Cardiac fibroblast (primary cell): ENCODE results near the gene ACD.

ENCODE experiments used
- DNase-seq, 2 donors: peaks; one replicate each; pipeline versions ENCODE4 v3.0.0 to v3.0.0-alpha.2; 2010; ENCODE audit warnings: low read depth in 2 of 2
- H3K4me3 ChIP-seq, 2 donors: replicated peaks in 1 of 2; 1 replicate in 1 of 2; 2 replicates in 1 of 2; pipeline ENCODE4 v1.5.1; 2011; ENCODE audit warnings: low read depth in 2 of 2, low read length in 2 of 2, mild to moderate bottlenecking in 2 of 2, moderate library complexity in 1 of 2
- TF ChIP-seq, protein P1 (sequence below): IDR thresholded peaks from one replicate; pipeline ENCODE4 v1.5.1; 2011; ENCODE audit warnings: low read depth, mild to moderate bottlenecking, low read length, inconsistent platforms

Gene ACD

DNA sequence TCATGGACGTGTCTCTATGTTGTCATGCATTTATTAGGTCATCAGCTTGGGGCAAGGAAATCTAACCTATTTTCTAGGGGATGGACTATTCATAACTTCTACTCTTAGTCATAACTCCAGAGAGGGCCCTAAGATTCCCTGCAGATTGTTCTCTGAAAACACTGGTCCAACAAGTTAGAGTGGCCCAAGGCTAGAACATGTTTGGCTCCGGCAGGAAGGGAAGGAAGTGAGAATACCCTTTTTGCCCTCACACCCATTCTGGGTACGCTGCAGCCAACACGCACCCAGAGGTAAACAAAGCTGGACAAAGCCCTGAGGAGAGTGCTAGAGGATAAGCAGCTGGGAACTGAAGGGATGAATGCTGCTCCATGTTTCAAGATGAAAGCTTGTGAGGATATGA is 16.5 kb upstream of the ACD start:
- H3K4me3 ChIP-seq = no peak overlapping the region
- DNase-seq = no peak

DNA sequence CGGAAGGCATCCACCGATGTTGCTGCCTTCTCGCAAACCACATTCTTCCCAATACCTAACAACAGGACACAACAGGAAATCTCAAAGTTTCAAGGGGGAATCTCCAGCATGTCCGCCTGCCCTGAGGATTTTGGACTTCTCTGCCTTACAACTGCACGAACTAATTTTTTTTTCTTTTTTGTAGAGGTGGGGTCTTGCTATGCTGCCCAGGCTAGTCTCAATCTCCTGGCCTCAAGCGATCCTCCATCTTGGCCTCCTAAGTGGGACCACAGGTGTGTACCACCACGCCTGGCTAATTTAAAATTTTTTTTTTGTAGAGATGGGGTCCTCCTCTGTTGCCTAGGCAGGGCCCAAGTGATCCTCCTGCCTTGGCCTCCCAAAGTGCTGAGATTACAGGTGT is 15.9 kb upstream of the ACD start:
- TF ChIP-seq, protein P1, sequence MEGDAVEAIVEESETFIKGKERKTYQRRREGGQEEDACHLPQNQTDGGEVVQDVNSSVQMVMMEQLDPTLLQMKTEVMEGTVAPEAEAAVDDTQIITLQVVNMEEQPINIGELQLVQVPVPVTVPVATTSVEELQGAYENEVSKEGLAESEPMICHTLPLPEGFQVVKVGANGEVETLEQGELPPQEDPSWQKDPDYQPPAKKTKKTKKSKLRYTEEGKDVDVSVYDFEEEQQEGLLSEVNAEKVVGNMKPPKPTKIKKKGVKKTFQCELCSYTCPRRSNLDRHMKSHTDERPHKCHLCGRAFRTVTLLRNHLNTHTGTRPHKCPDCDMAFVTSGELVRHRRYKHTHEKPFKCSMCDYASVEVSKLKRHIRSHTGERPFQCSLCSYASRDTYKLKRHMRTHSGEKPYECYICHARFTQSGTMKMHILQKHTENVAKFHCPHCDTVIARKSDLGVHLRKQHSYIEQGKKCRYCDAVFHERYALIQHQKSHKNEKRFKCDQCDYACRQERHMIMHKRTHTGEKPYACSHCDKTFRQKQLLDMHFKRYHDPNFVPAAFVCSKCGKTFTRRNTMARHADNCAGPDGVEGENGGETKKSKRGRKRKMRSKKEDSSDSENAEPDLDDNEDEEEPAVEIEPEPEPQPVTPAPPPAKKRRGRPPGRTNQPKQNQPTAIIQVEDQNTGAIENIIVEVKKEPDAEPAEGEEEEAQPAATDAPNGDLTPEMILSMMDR = no peak
- H3K4me3 ChIP-seq = no peak overlapping the region
- no peak for DNase-seq

More for the DNA sequence above, 16.5 kb upstream of the ACD start:
- TF ChIP-seq, protein P1 = no peak

DNA sequence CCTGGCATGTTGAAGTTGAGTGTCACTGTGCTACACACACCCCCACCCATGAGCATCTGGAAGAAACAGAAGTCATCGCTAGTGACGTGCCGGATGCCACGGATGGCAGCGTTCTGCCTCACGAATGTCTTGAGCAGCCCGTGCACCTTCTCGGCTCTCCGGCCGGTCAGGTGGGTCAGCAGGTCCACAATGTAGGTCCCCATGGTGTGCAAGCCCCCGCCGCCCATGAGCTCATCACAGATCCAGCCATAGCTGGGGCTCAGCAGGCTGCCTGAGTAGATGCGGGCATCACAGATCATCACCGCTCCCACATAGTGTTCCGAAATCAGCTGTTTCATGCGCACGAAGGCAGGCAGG is 15.5 kb upstream of the ACD start:
- TF ChIP-seq, protein P1 = no peak
- no peak overlapping the region for H3K4me3 ChIP-seq
- no peak for DNase-seq

DNA sequence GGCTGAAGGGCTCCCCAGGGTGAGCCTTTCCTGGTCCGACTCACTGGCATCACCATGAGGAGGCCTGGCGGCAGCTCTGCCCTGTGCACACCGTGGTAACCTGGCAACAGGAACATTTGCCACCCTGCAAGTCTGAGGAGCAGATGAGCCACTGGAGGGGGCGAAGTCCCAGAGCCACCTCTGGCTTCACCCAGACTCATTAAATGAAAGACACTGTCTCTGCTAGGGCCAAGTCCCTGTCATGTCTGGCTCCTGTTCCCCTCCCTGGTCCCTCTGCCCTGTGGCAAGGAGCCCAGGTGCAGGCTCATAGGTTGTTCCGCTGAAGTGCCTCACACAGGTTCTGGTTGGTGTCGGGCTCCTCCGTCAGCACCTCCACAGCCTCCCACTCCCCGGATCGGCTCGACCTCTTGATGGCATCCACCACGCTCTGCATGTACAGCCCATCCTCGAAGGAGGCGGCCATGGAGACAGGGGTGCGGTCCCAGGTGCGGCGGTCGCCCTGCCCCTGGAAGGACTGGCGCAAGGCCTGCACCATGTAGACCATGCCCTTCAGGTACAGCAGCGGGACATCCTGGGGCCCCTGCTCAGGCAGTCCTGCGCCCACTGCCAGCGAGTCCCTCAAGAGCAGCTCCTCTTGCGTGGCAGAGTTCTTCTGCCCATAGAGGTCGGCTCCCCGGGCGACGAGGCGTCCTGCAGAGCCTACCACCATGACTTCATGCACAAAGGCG is 15.0 kb upstream of the ACD start:
- no peak for DNase-seq
- TF ChIP-seq, protein P1 = no peak
- no peak overlapping the region for H3K4me3 ChIP-seq

DNA sequence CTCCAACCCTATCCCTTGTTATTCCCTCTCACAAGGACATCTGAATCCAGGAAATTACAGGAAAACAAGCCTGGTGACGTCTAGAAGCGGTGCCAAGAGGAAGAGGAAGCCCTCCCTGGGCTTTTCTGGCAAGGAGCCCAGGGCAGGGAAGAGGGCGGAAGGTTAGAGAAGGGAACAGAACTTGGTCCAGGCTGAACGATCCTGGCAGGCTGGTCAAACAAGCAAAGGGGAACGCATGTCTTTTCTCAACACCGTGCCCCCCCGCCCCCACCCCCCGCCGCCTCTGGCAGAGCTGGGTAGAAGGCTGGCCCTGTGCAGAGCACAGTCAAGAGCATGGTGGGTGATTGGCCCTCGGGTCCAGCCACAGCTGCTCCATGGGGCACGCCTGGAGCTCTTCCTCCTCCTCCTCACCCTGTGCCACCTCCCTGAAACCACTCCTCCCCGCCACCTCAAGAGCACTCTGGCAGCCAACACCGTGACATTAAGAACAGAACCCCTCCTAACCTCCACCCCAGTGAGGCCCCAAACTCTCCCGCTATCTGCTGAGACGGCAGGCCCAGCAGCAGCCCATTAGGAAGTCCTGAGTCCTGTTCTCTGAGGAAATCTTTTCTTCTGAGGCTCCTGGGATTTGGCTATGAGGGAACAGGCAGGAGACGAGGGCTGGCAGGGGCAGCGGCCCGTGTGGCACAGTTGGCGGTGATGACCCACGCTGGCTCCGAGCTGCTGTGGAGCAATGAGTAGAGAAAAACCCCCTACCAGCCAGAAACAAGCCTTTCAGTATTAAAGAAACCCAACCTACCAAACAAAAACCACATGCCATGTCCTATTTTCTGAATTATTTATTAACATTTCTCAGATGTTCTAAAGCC is 13.9 kb upstream of the ACD start:
- H3K4me3 ChIP-seq = no peak overlapping the region
- TF ChIP-seq, protein P1 = no peak
- DNase-seq = peak; percentile 39 to 88

DNA sequence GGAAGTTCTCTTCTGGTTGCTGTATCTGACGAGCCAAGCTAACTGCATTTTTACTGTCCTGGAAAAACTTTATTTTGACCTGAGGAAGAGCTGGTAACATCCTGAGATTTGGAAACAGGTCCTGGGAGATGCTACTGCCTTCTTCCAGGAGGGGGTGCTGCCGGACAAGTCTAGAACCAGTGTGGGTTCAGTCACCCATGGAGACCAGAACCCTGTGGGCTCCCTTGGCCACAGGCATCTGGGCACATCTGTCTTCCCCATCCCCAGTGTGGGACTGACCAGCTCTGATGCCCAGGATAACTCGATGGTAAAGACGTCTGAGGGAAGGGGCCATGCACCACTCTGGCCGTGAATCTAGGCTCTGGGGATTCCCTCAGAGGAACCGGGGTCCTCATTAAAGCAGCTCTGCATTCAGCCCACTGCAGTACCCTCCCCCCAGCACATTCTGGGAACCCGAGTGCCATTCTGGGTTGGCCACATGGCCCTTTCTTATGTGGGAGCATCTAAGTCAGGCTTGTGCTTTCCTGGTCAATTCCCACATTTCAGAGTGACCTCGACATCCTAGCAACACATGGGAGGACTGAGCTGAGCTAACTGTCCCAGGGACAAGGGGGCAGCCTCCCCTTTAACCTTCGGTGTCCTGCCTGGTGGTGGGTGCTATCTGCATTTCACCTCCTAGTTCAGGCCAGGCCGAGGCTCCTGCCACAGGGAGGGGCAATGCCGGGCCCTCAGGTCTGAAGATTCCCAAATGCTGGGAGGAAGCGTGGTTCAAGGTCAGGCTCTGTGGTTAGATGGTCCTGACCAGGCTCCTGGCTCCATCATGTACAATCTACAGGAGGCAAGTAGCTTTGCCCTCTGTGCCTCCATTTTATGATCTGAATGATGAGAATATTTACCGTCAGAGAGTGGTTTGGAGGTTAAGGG is 12.9 kb upstream of the ACD start:
- TF ChIP-seq, protein P1 = peak; percentile 85
- H3K4me3 ChIP-seq = no peak overlapping the region
- DNase-seq = peak; percentile 80 to 84
